SK-N-MC (cell line): ENCODE data around the gene P2RX4.

Experiments
- DNase-seq: peaks from one replicate; pipeline ENCODE4 v3.0.0-alpha.2; 2011; ENCODE audit warnings: low read depth, low spot score
- H3K27ac ChIP-seq: fragments of 200-600 bp; sonication (generic); 2 replicates; pipeline ENCODE4 v1.5.1; 2016; ENCODE audit warnings: mixed run types
- H3K36me3 ChIP-seq: fragments of 200-600 bp; sonication (generic); 2 replicates; pipeline ENCODE4 v1.6.1; 2017; ENCODE audit warnings: antibody characterized with exemption, low read length, mixed read lengths; ENCODE audit not compliant: insufficient read depth
- H3K4me3 ChIP-seq: fragments of 200-600 bp; sonication (generic); 2 replicates; pipeline ENCODE4 v1.5.1; 2016
- H3K9ac ChIP-seq: fragments of 200-600 bp; sonication (generic); 2 replicates; pipeline ENCODE4 v1.8.0; 2017; ENCODE audit warnings: mixed run types, mixed read lengths; ENCODE audit not compliant: insufficient read length
- H3K9me3 ChIP-seq: fragments of 200-600 bp; sonication (generic); 2 replicates; pipeline ENCODE4 v1.6.1; 2017; ENCODE audit warnings: low read depth, mild to moderate bottlenecking, antibody characterized with exemption, low read length, moderate library complexity, mixed read lengths
- EZH2 ChIP-seq: fragments of 200-600 bp; sonication (generic); IDR thresholded peaks from one replicate; pipeline ENCODE4 v1.6.1; 2017; ENCODE audit warnings: antibody characterized with exemption
- FOXP2 ChIP-seq: optimal IDR thresholded peaks from 2 replicates; pipeline ENCODE3; 2011; ENCODE audit warnings: mild to moderate bottlenecking, moderate library complexity; ENCODE audit not compliant: insufficient read depth; ENCODE audit errors: extremely low read length, control extremely low read depth
- POLR2AphosphoS5 ChIP-seq: IDR thresholded peaks from 2 replicates; pipeline ENCODE4 v1.6.1; 2012; ENCODE audit warnings: mild to moderate bottlenecking, low read depth, low read length, borderline replicate concordance

Gene P2RX4

GRCh38 chr12:121214855-121215745 lies 5.2 kb downstream of the P2RX4 start:
- H3K9ac ChIP-seq = no peak overlapping the region
- DNase-seq = no peak
- no peak overlapping the region for H3K4me3 ChIP-seq
- TF ChIP-seq EZH2 = no peak
- TF ChIP-seq POLR2AphosphoS5 = no peak
- no peak for TF ChIP-seq FOXP2
- no peaks in the 10 kb centered on the region for H3K9me3 ChIP-seq
- no peak overlapping the region for H3K27ac ChIP-seq
- H3K36me3 ChIP-seq = no peaks in the 10 kb centered on the region

DNA sequence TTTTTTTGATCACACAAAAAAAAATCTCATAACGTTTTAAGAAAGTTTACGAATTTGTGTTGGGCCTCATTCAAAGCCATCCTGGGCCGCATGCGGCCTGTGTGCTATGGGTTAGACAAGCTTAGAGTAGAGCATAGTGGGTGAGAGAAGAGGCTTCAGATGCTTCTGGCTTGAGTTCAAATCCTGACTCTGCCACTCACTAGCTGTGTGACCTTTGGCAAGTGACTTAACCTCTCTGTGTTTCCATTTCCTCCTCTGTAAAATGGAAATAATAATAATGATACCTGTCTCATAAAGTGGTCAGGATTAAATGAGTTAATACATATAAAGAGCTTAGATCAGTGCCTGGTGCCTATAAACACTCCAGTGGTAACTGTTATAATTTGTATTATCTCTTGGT lies 6.2 kb downstream of the P2RX4 start:
- DNase-seq = no peak
- Histone ChIP-seq H3K9me3 (no peaks in the 10 kb centered on the region), H3K9ac (no peak overlapping the region), H3K27ac (no peak overlapping the region), H3K4me3 (no peak overlapping the region), H3K36me3 (no peaks in the 10 kb centered on the region)
- TF ChIP-seq EZH2 = no peak
- TF ChIP-seq POLR2AphosphoS5 = no peak
- TF ChIP-seq FOXP2 = no peak

- no peak for DNase-seq
- Histone ChIP-seq H3K27ac (no peak overlapping the region), H3K9me3 (no peaks in the 10 kb centered on the region), H3K4me3 (no peak overlapping the region), H3K36me3 (no peaks in the 10 kb centered on the region), H3K9ac (no peak overlapping the region)
- TF ChIP-seq EZH2 = no peak
- no peak for TF ChIP-seq POLR2AphosphoS5
- no peak for TF ChIP-seq FOXP2
These were observed 7.1 kb downstream of the P2RX4 start for GRCh38 chr12:121217063-121217462.

DNA sequence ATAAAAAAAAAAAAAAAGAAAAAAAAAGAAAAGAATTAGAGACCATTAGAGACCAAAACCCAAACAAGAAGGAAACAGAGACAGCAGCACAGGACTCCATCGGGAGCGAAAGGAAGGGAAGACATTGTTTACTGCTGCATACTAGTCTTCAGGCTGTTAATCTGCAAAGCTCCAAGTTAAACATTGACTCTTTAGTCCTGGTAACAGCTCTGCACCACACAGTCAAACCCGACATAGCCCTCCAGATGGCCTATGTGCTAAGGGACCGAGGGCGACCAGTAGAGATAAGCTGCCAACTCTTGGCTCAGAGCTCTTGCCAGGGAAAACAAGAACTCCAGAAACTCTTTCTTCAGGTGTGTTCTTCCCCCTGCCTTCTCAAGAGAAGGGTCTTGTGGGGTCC lies 7.8 kb downstream of the P2RX4 start:
- TF ChIP-seq EZH2 (no peak), FOXP2 (no peak), POLR2AphosphoS5 (no peak)
- H3K9ac ChIP-seq = no peak overlapping the region
- no peak for DNase-seq

DNA sequence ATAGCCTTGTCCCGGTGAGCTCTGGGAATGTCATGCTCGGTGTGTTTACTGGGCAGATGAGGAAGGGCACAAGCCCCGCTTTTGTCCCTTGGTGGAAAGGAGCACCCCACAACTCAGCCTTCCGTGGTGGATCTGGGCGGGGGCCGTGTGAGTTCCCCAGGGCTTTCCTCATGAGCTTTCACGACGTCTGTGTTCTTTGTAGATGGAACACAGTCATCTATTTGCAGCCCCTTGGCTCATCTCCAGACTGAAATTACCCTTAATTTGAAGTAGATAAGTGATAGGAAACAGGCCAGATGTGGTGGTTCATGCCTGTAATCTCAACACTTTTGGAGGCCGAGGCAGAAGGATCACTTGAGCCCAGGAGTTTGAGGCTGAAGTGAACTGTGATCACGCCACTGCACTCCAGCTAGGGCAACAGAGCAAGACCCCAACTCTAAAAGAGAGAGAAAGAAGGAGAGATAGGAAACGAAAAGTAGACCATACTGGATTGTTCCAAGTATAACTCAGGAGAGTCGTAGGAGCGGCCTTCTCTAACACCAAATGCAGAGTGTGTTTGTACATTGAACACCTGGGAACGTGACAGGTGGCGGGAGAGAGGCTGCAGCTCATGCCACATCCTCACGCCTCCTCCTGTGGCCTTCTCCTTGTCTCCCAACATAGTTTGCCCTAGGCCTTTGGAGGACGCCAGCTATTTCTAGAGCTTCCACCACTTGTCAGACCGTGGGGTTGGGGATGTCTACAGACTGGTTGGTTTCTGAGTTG lies 8.8 kb downstream of the P2RX4 start:
- H3K36me3 ChIP-seq = no peaks in the 10 kb centered on the region

More for the DNA sequence above, 7.8 kb downstream of the P2RX4 start:
- Histone ChIP-seq H3K9me3 (no peaks in the 10 kb centered on the region), H3K36me3 (no peaks in the 10 kb centered on the region), H3K27ac (no peak overlapping the region), H3K4me3 (no peak overlapping the region)

DNA sequence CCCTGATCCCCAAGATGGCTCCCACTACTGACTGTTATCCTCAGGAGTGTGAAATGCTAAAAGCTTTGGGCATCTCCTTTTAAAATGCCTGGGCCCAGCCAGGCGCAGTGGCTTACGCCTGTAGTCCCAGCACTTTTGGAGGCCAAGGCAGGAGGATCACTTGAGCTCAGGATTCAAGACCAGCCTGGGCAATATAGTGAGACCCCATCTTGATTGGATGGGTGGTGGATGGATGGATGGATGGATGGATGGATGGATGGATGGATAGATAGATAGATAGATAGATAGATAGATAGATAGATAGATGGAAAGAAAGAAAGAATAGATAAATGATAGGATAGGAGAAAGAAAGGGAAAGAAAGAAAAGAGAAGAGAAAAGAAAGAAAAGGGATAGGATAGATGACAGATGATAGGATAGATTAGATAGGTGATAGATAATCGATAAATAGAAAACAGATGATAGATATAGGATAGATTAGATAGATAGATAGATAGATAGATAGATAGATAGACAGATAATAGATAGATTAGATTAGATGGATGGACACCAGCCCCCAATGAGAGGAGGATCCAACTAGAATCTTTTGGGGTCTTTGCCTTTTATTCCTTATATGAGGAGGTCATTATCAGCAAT lies 9.5 kb downstream of the P2RX4 start:
- no peak for DNase-seq
- no peak overlapping the region for H3K27ac ChIP-seq
- TF ChIP-seq EZH2 (no peak), FOXP2 (no peak), POLR2AphosphoS5 (no peak)

More for the DNA sequence above, 8.8 kb downstream of the P2RX4 start:
- no peak for DNase-seq
- no peak overlapping the region for H3K9ac ChIP-seq
- TF ChIP-seq EZH2 (no peak), FOXP2 (no peak), POLR2AphosphoS5 (no peak)
- H3K4me3 ChIP-seq = no peak overlapping the region
- H3K27ac ChIP-seq = no peak overlapping the region
- no peaks in the 10 kb centered on the region for H3K9me3 ChIP-seq

GRCh38 chr12:121222847-121223246 lies 12.9 kb downstream of the P2RX4 start:
- Histone ChIP-seq H3K4me3 (no peak overlapping the region), H3K36me3 (no peaks in the 10 kb centered on the region), H3K9ac (no peak overlapping the region), H3K9me3 (no peaks in the 10 kb centered on the region), H3K27ac (no peak overlapping the region)
- no peak for TF ChIP-seq POLR2AphosphoS5
- no peak for TF ChIP-seq FOXP2
- no peak for TF ChIP-seq EZH2
- no peak for DNase-seq

More for the DNA sequence above, 9.5 kb downstream of the P2RX4 start:
- Histone ChIP-seq H3K4me3 (no peak overlapping the region), H3K9ac (no peak overlapping the region), H3K9me3 (no peaks in the 10 kb centered on the region), H3K36me3 (no peaks in the 10 kb centered on the region)
